ENCODE data around the gene DLGAP5. TPM values are rescaled to one million over a fixed set of nuclear protein-coding genes. Genes with fewer than 3 reads are reported as not detected.

Gene DLGAP5
- total RNA-seq, 1 experiment from 2014 or later = 72.8 TPM

GRCh38 chr14:55141825-55142224 is 49.6 kb downstream of the DLGAP5 start (continued):
- no peak for TF ChIP-seq ZBTB33 (IDR thresholded peaks at IDR 0.05; ENCODE audit: extremely low read depth, insufficient replicate concordance, low read length)
- TF ChIP-seq SRF (IDR thresholded peaks at IDR 0.05; ENCODE audit: low read depth) = no peak

GRCh38 chr14:55139696-55140509 is 51.5 kb downstream of the DLGAP5 start:
- Histone ChIP-seq H3K4me2 (ENCODE audit: low read length) (no peak overlapping the region), H3K79me2 (ENCODE audit: insufficient read depth, low read length) (peaks cover 28% of the 10 kb centered on the region), H3K36me3 (ENCODE audit: control insufficient read depth in 1 of 2, insufficient read depth in 2 of 2, low read length in 2 of 2) (peaks cover 34 to 46% of the 10 kb centered on the region in 2 experiments; a peak in 3 of 4 replicates), H3K9me2 (ENCODE audit: insufficient read depth) (no peaks in the 10 kb centered on the region), H3K27me3 (ENCODE audit: insufficient read depth, low read length) (no peaks in the 10 kb centered on the region), H3K4me1 (ENCODE audit: control insufficient read depth in 1 of 2, insufficient read depth in 2 of 2, low read length in 2 of 2) (no peaks in the 10 kb centered on the region), H3K4me3 (replicated peaks in 1 of 2; ENCODE audit: low read depth in 1 of 2, low read length in 2 of 2) (no peak overlapping the region), H3K9me3 (ENCODE audit: control insufficient read depth in 1 of 2, insufficient read depth in 1 of 2, low read depth in 1 of 2, low read length in 2 of 2) (no peaks in the 10 kb centered on the region), H2AFZ (ENCODE audit: low read depth, low read length, poor library complexity, severe bottlenecking) (no peak overlapping the region), H3K9ac (ENCODE audit: low read length) (no peak overlapping the region), H4K20me1 (ENCODE audit: insufficient read depth) (no peaks in the 10 kb centered on the region), H3K27ac (ENCODE audit: low read depth, low read length) (no peak overlapping the region)
- ATAC-seq = no peak
- DNase-seq (ENCODE audit: low read depth, low spot score) = no peak
- intact Hi-C loops (cut with micrococcal nuclease) = no loop called here
- TF ChIP-seq EGR1 (IDR thresholded peaks at IDR 0.05; ENCODE audit: low read depth) (no peak), FOSL1 (IDR thresholded peaks at IDR 0.05; ENCODE audit: low read depth) (no peak), SP1 (IDR thresholded peaks at IDR 0.05; ENCODE audit: low read depth) (no peak), MAX (IDR thresholded peaks at IDR 0.05) (no peak), SIN3A (IDR thresholded peaks at IDR 0.05; ENCODE audit: low read depth) (no peak), ELF1 (IDR thresholded peaks at IDR 0.05; ENCODE audit: borderline replicate concordance, low read depth) (no peak), CTCF (IDR thresholded peaks at IDR 0.05 in 2 of 3, conservative IDR thresholded peaks at IDR 0.05 in 1 of 3; ENCODE audit: borderline replicate concordance in 1 of 3, insufficient read depth in 1 of 3, low read depth in 2 of 3, low read length in 2 of 3) (no peak), CEBPB (IDR thresholded peaks at IDR 0.05; ENCODE audit: low read depth) (no peak), POLR2AphosphoS5 (IDR thresholded peaks at IDR 0.05; ENCODE audit: low read depth, low read length) (no peak), YY1 (IDR thresholded peaks at IDR 0.05; ENCODE audit: extremely low read depth, insufficient replicate concordance, low read depth, low read length) (no peak), POLR2A (IDR thresholded peaks at IDR 0.05; ENCODE audit: borderline replicate concordance, extremely low read depth, insufficient read depth, insufficient read length) (no peak), CBX3 (IDR thresholded peaks at IDR 0.05; ENCODE audit: low read depth) (no peak), RAD21 (IDR thresholded peaks at IDR 0.05; ENCODE audit: low read depth) (no peak)
- ChIA-PET CTCF (no interaction called here), POLR2A (no interaction called here), RAD21 (ENCODE audit: low non-redundant PET in 1 of 2, low total read pairs in 2 of 2, uncharacterized antibody in 2 of 2, unreplicated experiment in 2 of 2) (no interaction called here)
- no TSS peak for BruUV-seq (replicated peaks)
